HL-60 (cell line): ENCODE results near the gene RBM45.

Source experiments
- GABPA ChIP-seq: IDR thresholded peaks from 2 replicates; pipeline ENCODE4 v1.6.1; 2012; ENCODE audit warnings: low read depth
- POLR2AphosphoS5 ChIP-seq: IDR thresholded peaks from 2 replicates; pipeline ENCODE4 v1.6.1; 2012; ENCODE audit warnings: low read depth
- TF ChIP-seq, protein P1 (sequence below): IDR thresholded peaks from one replicate; pipeline ENCODE4 v1.5.1; 2011; ENCODE audit warnings: low read length, control low read depth, inconsistent platforms; ENCODE audit not compliant: insufficient read depth
- TF ChIP-seq, protein P2 (sequence below): IDR thresholded peaks from 2 replicates; pipeline ENCODE4 v1.6.1; 2012; ENCODE audit warnings: low read depth; ENCODE audit not compliant: insufficient replicate concordance

DNA sequence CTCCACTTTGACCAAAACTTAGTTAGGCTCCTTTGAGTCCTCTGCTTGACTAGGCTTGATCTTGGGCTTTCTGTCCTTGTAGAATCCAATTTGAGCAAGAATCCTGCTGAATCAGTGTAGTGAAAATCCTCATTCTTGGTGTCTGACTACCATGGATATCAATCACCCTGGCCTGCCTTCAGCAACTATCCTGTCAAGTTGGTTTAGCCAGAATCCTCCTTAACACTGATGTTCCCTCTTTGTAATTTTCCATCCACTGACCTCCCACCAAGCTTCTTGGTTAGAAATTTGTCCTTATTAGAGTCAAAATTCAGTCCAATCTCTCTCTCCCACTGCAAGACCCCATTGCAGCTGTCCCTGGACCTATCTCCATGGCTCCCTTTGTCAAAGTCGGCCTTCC, 494 bp upstream of the RBM45 start:
- TF ChIP-seq, protein P1, sequence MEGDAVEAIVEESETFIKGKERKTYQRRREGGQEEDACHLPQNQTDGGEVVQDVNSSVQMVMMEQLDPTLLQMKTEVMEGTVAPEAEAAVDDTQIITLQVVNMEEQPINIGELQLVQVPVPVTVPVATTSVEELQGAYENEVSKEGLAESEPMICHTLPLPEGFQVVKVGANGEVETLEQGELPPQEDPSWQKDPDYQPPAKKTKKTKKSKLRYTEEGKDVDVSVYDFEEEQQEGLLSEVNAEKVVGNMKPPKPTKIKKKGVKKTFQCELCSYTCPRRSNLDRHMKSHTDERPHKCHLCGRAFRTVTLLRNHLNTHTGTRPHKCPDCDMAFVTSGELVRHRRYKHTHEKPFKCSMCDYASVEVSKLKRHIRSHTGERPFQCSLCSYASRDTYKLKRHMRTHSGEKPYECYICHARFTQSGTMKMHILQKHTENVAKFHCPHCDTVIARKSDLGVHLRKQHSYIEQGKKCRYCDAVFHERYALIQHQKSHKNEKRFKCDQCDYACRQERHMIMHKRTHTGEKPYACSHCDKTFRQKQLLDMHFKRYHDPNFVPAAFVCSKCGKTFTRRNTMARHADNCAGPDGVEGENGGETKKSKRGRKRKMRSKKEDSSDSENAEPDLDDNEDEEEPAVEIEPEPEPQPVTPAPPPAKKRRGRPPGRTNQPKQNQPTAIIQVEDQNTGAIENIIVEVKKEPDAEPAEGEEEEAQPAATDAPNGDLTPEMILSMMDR = no peak
- TF ChIP-seq GABPA (no peak), POLR2AphosphoS5 (no peak)
- TF ChIP-seq, protein P2, sequence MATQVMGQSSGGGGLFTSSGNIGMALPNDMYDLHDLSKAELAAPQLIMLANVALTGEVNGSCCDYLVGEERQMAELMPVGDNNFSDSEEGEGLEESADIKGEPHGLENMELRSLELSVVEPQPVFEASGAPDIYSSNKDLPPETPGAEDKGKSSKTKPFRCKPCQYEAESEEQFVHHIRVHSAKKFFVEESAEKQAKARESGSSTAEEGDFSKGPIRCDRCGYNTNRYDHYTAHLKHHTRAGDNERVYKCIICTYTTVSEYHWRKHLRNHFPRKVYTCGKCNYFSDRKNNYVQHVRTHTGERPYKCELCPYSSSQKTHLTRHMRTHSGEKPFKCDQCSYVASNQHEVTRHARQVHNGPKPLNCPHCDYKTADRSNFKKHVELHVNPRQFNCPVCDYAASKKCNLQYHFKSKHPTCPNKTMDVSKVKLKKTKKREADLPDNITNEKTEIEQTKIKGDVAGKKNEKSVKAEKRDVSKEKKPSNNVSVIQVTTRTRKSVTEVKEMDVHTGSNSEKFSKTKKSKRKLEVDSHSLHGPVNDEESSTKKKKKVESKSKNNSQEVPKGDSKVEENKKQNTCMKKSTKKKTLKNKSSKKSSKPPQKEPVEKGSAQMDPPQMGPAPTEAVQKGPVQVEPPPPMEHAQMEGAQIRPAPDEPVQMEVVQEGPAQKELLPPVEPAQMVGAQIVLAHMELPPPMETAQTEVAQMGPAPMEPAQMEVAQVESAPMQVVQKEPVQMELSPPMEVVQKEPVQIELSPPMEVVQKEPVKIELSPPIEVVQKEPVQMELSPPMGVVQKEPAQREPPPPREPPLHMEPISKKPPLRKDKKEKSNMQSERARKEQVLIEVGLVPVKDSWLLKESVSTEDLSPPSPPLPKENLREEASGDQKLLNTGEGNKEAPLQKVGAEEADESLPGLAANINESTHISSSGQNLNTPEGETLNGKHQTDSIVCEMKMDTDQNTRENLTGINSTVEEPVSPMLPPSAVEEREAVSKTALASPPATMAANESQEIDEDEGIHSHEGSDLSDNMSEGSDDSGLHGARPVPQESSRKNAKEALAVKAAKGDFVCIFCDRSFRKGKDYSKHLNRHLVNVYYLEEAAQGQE = no peak
